ENCODE measurements around the gene MFAP1. TPM values are rescaled to one million over a fixed set of nuclear protein-coding genes. Genes with fewer than 3 reads are reported as not detected.
"Not testable (repeated sequence)": the region's sequence is repeated elsewhere in the genome, so short reads cannot be mapped to it uniquely, and the experiment has no call there.

MFAP1 gene
- total and polyA plus RNA-seq, 9 donors: 12.4 to 54.1 (median 21.0) TPM

- no peaks in the 10 kb centered on the region for H3K9me3 ChIP-seq
- no peaks in the 10 kb centered on the region for H3K36me3 ChIP-seq
- peaks cover 9% of the 10 kb centered on the region for H3K4me1 ChIP-seq (ENCODE audit: insufficient read depth)
- no peaks in the 10 kb centered on the region for H3K27me3 ChIP-seq
- TF ChIP-seq EP300 (IDR thresholded peaks at IDR 0.05): no peak
- no peak for TF ChIP-seq CTCF (IDR thresholded peaks at IDR 0.05)
- TF ChIP-seq POLR2A (IDR thresholded peaks at IDR 0.05): no peak
- H3K27ac ChIP-seq: peak overlapping the region in 1 of 2 donors; percentile 1
- no peak overlapping the region for H3K4me3 ChIP-seq
- DNase-seq: no peak
- intact Hi-C loops (cut with DNase I): no loop called here
- 25 to 33% (median 27%) methylated on average over 6 of the region's 6 CpGs for WGBS, 3 donors
These were observed 3.7 kb upstream of the MFAP1 start for GRCh38 chr15:43828061-43828657.

- no peaks in the 10 kb centered on the region for H3K9me3 ChIP-seq
- peak within 1 kb of the TSS; percentile 54 to 59 for H3K27ac ChIP-seq
- TF ChIP-seq POLR2A (IDR thresholded peaks at IDR 0.05) (no peak), CTCF (IDR thresholded peaks at IDR 0.05) (no peak), EP300 (IDR thresholded peaks at IDR 0.05) (no peak)
- H3K4me1 ChIP-seq (ENCODE audit: insufficient read depth): peaks cover 10% of the 10 kb centered on the region
- intact Hi-C loops (cut with DNase I): no loop called here
- no peaks in the 10 kb centered on the region for H3K27me3 ChIP-seq
- WGBS, 3 donors: 3 to 9% (median 3%) methylated on average over 24 to 48 of the region's 48 CpGs
- DNase-seq: peak; percentile 75 to 88 (median 82)
- no peaks in the 10 kb centered on the region for H3K36me3 ChIP-seq
- H3K4me3 ChIP-seq: peak within 1 kb of the TSS; percentile 43
These were observed 2.2 kb upstream of the MFAP1 start, which contains the start of gene WDR76 for GRCh38 chr15:43826508-43827341. WDR76 (plus strand) TSS chr15:43827002; CDS start chr15:43827033, 31 bp downstream.

GRCh38 chr15:43826029-43826507, 1.6 kb upstream of the MFAP1 start:
- Histone ChIP-seq H3K4me3 (peak overlapping the region; percentile 43), H3K27me3 (no peaks in the 10 kb centered on the region), H3K4me1 (ENCODE audit: insufficient read depth) (peaks cover 10% of the 10 kb centered on the region), H3K9me3 (no peaks in the 10 kb centered on the region), H3K36me3 (no peaks in the 10 kb centered on the region), H3K27ac (peak overlapping the region in 1 of 2 donors; percentile 59)
- WGBS, 3 donors: 95% methylated on average over 11 of the region's 11 CpGs
- intact Hi-C loops (cut with DNase I): no loop called here
- DNase-seq: no peak
- TF ChIP-seq EP300 (IDR thresholded peaks at IDR 0.05): no peak
- no peak for TF ChIP-seq POLR2A (IDR thresholded peaks at IDR 0.05)
- no peak for TF ChIP-seq CTCF (IDR thresholded peaks at IDR 0.05)

- H3K9me3 ChIP-seq; H3K27ac ChIP-seq; H3K4me3 ChIP-seq; intact Hi-C loops (cut with DNase I); H3K27me3 ChIP-seq; H3K36me3 ChIP-seq: not testable (repeated sequence)
- H3K4me1 ChIP-seq (ENCODE audit: insufficient read depth): peaks cover 10% of the 10 kb centered on the region
- peak in 1 of 5 donors; percentile 30 for DNase-seq
- WGBS, 3 donors: 93 to 94% (median 93%) methylated on average over 11 of the region's 11 CpGs
These were observed 815 bp upstream of the MFAP1 start for GRCh38 chr15:43825305-43825704.
